Measurements from ENCODE around the gene EVA1C. TPM values are rescaled to one million over a fixed set of nuclear protein-coding genes. Genes with fewer than 3 reads are reported as not detected.
"Not testable (repeated sequence)": the region's sequence is repeated elsewhere in the genome, so short reads cannot be mapped to it uniquely, and the experiment has no call there.

Gene EVA1C
- total RNA-seq, 1 donor from 2014 or later: 7.6 TPM

DNA sequence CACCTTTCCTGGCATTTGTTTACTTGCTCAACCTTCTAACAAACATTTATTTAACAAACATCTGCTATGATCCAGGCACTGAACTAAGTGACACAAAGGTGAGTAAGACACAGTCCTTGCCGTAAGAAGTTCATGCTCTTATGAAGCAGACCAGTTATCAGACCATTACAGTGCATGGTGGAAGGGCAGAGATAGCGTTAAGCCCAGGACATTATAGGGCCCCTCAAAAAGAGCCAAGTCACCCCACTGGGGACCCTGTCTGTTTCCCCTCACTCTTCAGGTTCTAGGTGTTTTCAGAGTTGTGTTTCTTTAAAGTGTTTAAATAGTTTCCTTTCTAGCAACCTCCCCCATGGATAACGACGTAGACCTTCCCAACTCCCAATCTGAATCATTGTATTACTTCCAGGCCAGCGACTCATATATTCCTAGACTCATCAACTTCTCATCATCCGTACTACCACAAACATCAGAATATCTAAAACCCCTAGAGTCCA lies 133.5 kb downstream of the EVA1C start:
- no peak overlapping the region for H3K27ac Mint-ChIP-seq
- intact Hi-C loops (cut with micrococcal nuclease): no loop called here
- no peak overlapping the region for H3K4me3 Mint-ChIP-seq

DNA sequence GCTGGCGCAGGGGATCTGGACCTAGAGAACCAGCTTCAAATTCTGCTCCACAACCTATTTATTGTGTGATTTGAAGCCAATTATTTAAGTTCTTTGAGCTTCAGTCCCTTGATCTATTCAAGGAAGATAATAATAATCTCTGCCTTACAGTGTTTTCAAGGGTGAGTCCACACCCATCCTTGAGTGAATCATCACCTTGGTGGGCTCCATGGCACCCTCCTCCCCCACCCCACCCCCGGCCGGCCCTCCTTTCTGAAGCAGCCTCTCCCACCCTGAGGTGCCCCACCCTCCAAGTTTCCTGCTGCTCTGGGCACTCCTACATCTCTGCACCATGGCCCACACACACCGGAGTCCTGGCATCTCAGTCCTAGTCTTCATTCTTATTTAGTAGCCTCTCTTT lies 134.5 kb downstream of the EVA1C start:
- H3K27ac Mint-ChIP-seq: no peak overlapping the region
- peaks cover 6% of the 10 kb centered on the region for H3K27me3 Mint-ChIP-seq (ENCODE audit: insufficient read depth)
- intact Hi-C loops (cut with micrococcal nuclease): no loop called here

More for the DNA sequence above, 133.5 kb downstream of the EVA1C start:
- H3K27me3 Mint-ChIP-seq (ENCODE audit: insufficient read depth): peaks cover 6% of the 10 kb centered on the region
- DNase-seq (ENCODE audit: low spot score): no peak
- H3K9me3 Mint-ChIP-seq: no peaks in the 10 kb centered on the region
- no peaks in the 10 kb centered on the region for H3K36me3 Mint-ChIP-seq (ENCODE audit: low read depth)
- no peaks in the 10 kb centered on the region for H3K4me1 Mint-ChIP-seq (ENCODE audit: low read depth)

GRCh38 chr21:32548978-32549377 lies 136.5 kb downstream of the EVA1C start:
- no peak overlapping the region for H3K4me3 Mint-ChIP-seq
- no peaks in the 10 kb centered on the region for H3K4me1 Mint-ChIP-seq (ENCODE audit: low read depth)
- H3K36me3 Mint-ChIP-seq (ENCODE audit: low read depth): no peaks in the 10 kb centered on the region
- no peak for DNase-seq (ENCODE audit: low spot score)
- peaks cover 6% of the 10 kb centered on the region for H3K27me3 Mint-ChIP-seq (ENCODE audit: insufficient read depth)
- no peak overlapping the region for H3K27ac Mint-ChIP-seq
- intact Hi-C loops (cut with micrococcal nuclease): no loop called here
- no peaks in the 10 kb centered on the region for H3K9me3 Mint-ChIP-seq

More for the DNA sequence above, 134.5 kb downstream of the EVA1C start:
- H3K4me3 Mint-ChIP-seq: no peak overlapping the region
- no peak for DNase-seq (ENCODE audit: low spot score)
- H3K4me1 Mint-ChIP-seq (ENCODE audit: low read depth): no peaks in the 10 kb centered on the region
- H3K36me3 Mint-ChIP-seq (ENCODE audit: low read depth): no peaks in the 10 kb centered on the region
- no peaks in the 10 kb centered on the region for H3K9me3 Mint-ChIP-seq

GRCh38 chr21:32549440-32549839 lies 136.9 kb downstream of the EVA1C start:
- Mint-ChIP-seq H3K4me1 (ENCODE audit: low read depth) (no peaks in the 10 kb centered on the region), H3K36me3 (ENCODE audit: low read depth) (no peaks in the 10 kb centered on the region), H3K27me3 (ENCODE audit: insufficient read depth) (peaks cover 6% of the 10 kb centered on the region), H3K9me3 (no peaks in the 10 kb centered on the region), H3K4me3 (no peak overlapping the region), H3K27ac (no peak overlapping the region)
- DNase-seq (ENCODE audit: low spot score): no peak
- intact Hi-C loops (cut with micrococcal nuclease): no loop called here

DNA sequence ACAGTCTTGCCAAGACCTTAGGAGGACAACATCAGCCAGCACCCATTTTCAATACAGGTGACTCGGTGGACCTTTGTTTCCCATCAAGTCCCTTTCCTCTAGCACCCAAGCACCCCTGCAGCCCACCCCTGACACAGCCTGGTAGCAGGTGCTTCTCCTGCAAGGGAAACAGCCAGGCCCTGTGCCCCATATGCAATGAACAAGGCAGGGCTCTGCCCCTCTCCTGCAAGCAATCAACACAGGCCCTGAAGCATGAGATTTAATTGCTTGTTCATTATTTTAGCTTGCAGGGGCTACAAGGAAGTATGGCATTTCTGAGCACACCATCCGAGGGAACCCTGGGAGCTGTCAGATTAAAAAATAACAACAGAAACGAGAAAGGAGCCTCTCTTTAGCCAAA lies 137.4 kb downstream of the EVA1C start:
- Mint-ChIP-seq H3K4me1 (ENCODE audit: low read depth) (no peaks in the 10 kb centered on the region), H3K36me3 (ENCODE audit: low read depth) (no peaks in the 10 kb centered on the region), H3K4me3 (no peak overlapping the region), H3K9me3 (no peaks in the 10 kb centered on the region), H3K27me3 (ENCODE audit: insufficient read depth) (peaks cover 6% of the 10 kb centered on the region), H3K27ac (no peak overlapping the region)
- intact Hi-C loops (cut with micrococcal nuclease): no loop called here
- no peak for DNase-seq (ENCODE audit: low spot score)

- intact Hi-C loops (cut with micrococcal nuclease): no loop called here
- no peak overlapping the region for H3K27ac Mint-ChIP-seq
- H3K27me3 Mint-ChIP-seq (ENCODE audit: insufficient read depth): peaks cover 4% of the 10 kb centered on the region
- H3K9me3 Mint-ChIP-seq: no peaks in the 10 kb centered on the region
- no peaks in the 10 kb centered on the region for H3K36me3 Mint-ChIP-seq (ENCODE audit: low read depth)
- no peak for DNase-seq (ENCODE audit: low spot score)
- no peaks in the 10 kb centered on the region for H3K4me1 Mint-ChIP-seq (ENCODE audit: low read depth)
- H3K4me3 Mint-ChIP-seq: no peak overlapping the region
Measured at GRCh38 chr21:32554832-32555638, 142.5 kb downstream of the EVA1C start.

GRCh38 chr21:32558106-32558505 lies 145.6 kb downstream of the EVA1C start:
- Mint-ChIP-seq H3K27me3 (ENCODE audit: insufficient read depth) (peaks cover 2% of the 10 kb centered on the region), H3K9me3 (no peaks in the 10 kb centered on the region), H3K27ac (no peak overlapping the region), H3K36me3 (ENCODE audit: low read depth) (no peaks in the 10 kb centered on the region), H3K4me1 (ENCODE audit: low read depth) (no peaks in the 10 kb centered on the region), H3K4me3 (no peak overlapping the region)
- intact Hi-C loops (cut with micrococcal nuclease): no loop called here
- no peak for DNase-seq (ENCODE audit: low spot score)

DNA sequence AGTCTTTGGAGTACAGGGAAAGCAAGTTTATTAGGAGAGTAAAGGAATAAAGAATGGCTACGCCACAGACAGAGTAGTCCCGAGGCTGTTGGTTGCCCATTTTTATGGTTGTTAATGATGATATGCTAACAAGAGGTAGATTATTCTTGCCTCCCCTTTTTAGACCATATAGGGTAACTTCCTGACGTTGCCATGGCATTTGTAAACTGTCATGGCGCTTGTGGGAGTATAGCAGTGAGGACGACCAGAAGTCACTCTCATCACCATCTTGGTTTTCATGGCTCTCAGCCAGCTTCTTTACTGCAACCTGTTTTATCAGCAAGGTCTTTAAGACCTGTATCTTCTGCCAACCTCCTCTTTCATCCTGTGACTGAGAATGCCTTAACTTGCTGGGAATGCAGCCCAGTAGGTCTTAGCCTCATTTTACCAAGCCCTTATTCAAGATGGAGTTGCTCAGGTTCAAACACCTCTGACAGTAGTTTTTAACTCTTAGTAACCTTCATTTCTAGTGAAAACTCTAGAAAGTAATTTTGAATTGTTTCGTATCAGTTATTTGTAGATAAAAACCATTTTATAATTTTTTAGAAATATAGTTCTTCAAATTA lies 146.6 kb downstream of the EVA1C start:
- intact Hi-C loops (cut with micrococcal nuclease): no loop called here
- DNase-seq (ENCODE audit: low spot score): no peak
- Mint-ChIP-seq H3K36me3 (ENCODE audit: low read depth) (no peaks in the 10 kb centered on the region), H3K9me3 (no peaks in the 10 kb centered on the region), H3K27ac (no peak overlapping the region), H3K27me3 (ENCODE audit: insufficient read depth) (peaks cover 5% of the 10 kb centered on the region), H3K4me1 (ENCODE audit: low read depth) (no peaks in the 10 kb centered on the region), H3K4me3 (no peak overlapping the region)

- no peaks in the 10 kb centered on the region for H3K4me1 Mint-ChIP-seq (ENCODE audit: low read depth)
- DNase-seq (ENCODE audit: low spot score): no peak
- intact Hi-C loops (cut with micrococcal nuclease): no loop called here
- peaks cover 16% of the 10 kb centered on the region for H3K27me3 Mint-ChIP-seq (ENCODE audit: insufficient read depth)
- H3K9me3 Mint-ChIP-seq: peaks cover 15% of the 10 kb centered on the region
- no peak overlapping the region for H3K27ac Mint-ChIP-seq
- peaks cover 7% of the 10 kb centered on the region for H3K36me3 Mint-ChIP-seq (ENCODE audit: low read depth)
- H3K4me3 Mint-ChIP-seq: no peak overlapping the region
Measured at GRCh38 chr21:32560896-32561295, 148.4 kb downstream of the EVA1C start.

DNA sequence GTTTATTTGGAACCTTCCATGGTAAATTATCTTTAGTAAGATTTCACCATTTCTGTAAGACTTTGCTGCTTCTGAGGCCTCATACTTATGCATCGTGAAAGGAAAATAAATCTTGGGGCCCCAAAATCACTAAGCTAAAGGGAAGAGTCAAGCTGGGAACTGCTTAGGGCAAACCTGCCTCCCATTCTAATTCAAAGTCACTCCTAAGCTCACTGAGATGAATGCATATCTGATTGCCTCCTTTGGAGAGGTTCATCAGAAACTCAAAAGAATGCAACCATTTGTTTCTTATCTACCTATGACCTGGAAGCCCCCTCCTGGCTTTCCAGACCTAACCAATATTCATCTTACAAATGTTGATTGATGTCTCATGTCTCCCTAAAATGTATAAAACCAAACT lies 149.0 kb downstream of the EVA1C start:
- H3K4me1 Mint-ChIP-seq (ENCODE audit: low read depth); H3K27ac Mint-ChIP-seq; DNase-seq (ENCODE audit: low spot score); H3K36me3 Mint-ChIP-seq (ENCODE audit: low read depth); H3K4me3 Mint-ChIP-seq; intact Hi-C loops (cut with micrococcal nuclease): not testable (repeated sequence)
- Mint-ChIP-seq H3K9me3 (peaks cover 15% of the 10 kb centered on the region), H3K27me3 (ENCODE audit: insufficient read depth) (peaks cover 14% of the 10 kb centered on the region)

DNA sequence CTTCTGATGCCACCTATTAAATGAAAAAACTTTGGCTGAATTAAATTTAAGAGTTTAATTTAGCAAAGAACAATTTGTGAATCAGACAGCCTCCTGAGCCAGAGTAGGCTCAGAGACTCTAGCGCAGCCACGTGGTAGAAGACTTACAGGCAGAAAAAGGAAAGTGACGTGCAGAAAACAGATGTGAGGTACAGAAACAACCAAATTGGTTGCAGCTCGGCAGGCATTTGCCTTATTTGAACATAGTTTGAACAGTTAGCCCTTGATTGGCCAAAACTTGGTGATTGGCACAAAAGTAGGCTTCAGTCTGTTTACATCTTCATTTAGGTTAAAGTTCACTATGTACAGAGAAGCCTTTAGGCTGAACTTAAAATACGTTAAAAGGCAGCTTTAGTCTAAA lies 149.9 kb downstream of the EVA1C start:
- no peaks in the 10 kb centered on the region for H3K4me1 Mint-ChIP-seq (ENCODE audit: low read depth)
- H3K36me3 Mint-ChIP-seq (ENCODE audit: low read depth): peaks cover 7% of the 10 kb centered on the region
- DNase-seq (ENCODE audit: low spot score): no peak
- peaks cover 15% of the 10 kb centered on the region for H3K9me3 Mint-ChIP-seq
- intact Hi-C loops (cut with micrococcal nuclease): no loop called here
- peaks cover 15% of the 10 kb centered on the region for H3K27me3 Mint-ChIP-seq (ENCODE audit: insufficient read depth)
- no peak overlapping the region for H3K4me3 Mint-ChIP-seq
- H3K27ac Mint-ChIP-seq: no peak overlapping the region

DNA sequence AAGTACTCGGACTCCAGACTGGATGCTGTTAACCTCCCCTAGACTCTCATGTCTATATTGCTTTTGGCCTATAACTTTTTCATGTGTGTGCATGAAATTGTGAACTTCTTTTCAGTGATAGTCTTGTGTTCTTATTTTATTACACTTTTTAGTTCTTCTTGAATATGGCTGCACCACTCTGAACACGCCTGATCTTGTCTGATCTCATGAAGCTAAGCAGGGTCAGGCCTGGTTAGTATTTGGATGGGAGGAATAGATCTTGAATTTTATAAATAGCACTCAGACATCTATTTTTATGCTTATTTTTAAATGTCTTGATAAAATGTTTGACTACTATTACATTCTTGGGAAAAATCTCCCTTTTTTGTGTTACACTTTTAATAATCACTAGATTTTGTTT lies 150.4 kb downstream of the EVA1C start:
- H3K27ac Mint-ChIP-seq: no peak overlapping the region

More for the DNA sequence above, 150.4 kb downstream of the EVA1C start:
- intact Hi-C loops (cut with micrococcal nuclease): no loop called here
- Mint-ChIP-seq H3K36me3 (ENCODE audit: low read depth) (peaks cover 7% of the 10 kb centered on the region), H3K9me3 (peaks cover 15% of the 10 kb centered on the region), H3K27me3 (ENCODE audit: insufficient read depth) (peaks cover 15% of the 10 kb centered on the region), H3K4me3 (no peak overlapping the region), H3K4me1 (ENCODE audit: low read depth) (no peaks in the 10 kb centered on the region)
- DNase-seq (ENCODE audit: low spot score): no peak

Measured in activated T-helper 1 cell treated with anti-CD3 and anti-CD28 coated beads, Interleukin-12 subunit alpha, Interleukin-12 subunit beta, Interleukin-2, Interleukin-4 antibody, amounts not matched to agents 30 ng/mL and 10 ng/mL and 1 ng/mL, durations not matched to agents 14 hours and 24 hours and 36 hours (primary cell).